Glutamatergic neuron (in vitro differentiated cells): ENCODE results near the gene UNC80. TPM values are rescaled to one million over a fixed set of nuclear protein-coding genes. Genes with fewer than 3 reads are reported as not detected.

ENCODE experiments used
- DNase-seq: peaks from one replicate; pipeline ENCODE4 v3.0.0; 2022
- H3K27ac Mint-ChIP-seq: one replicate; pipeline ENCODE4 v1.8.0; 2020; ENCODE audit warnings: mild to moderate bottlenecking, mixed read lengths, inconsistent platforms; ENCODE audit not compliant: unreplicated experiment
- H3K27me3 Mint-ChIP-seq: one replicate; pipeline ENCODE4 v1.8.0; 2020; ENCODE audit warnings: mild to moderate bottlenecking, moderate library complexity, mixed read lengths, inconsistent platforms; ENCODE audit not compliant: unreplicated experiment
- H3K36me3 Mint-ChIP-seq: one replicate; pipeline ENCODE4 v1.8.0; 2020; ENCODE audit warnings: mild to moderate bottlenecking, mixed read lengths, inconsistent platforms; ENCODE audit not compliant: unreplicated experiment
- H3K4me1 Mint-ChIP-seq: one replicate; pipeline ENCODE4 v1.8.0; 2020; ENCODE audit warnings: mild to moderate bottlenecking, low read depth, mixed read lengths, inconsistent platforms; ENCODE audit not compliant: unreplicated experiment
- H3K4me3 Mint-ChIP-seq: one replicate; pipeline ENCODE4 v1.8.0; 2020; ENCODE audit warnings: mild to moderate bottlenecking, mixed read lengths, inconsistent platforms; ENCODE audit not compliant: unreplicated experiment
- H3K9me3 Mint-ChIP-seq: one replicate; pipeline ENCODE4 v1.8.0; 2020; ENCODE audit warnings: mild to moderate bottlenecking, moderate library complexity, mixed read lengths, inconsistent platforms; ENCODE audit not compliant: unreplicated experiment
- CTCF ChIP-seq: fragments of 200-600 bp; sonication (generic); IDR thresholded peaks from one replicate; pipeline ENCODE4 v1.5.0; 2021; ENCODE audit not compliant: partially characterized antibody, unreplicated experiment
- total RNA-seq: library from RNA; stranded (reverse); fragmentation: NEBNext Ultra II Directional; extraction: Animal tissue kit (Norgen Biotek cat#: 25700); gene quantifications from one replicate; pipeline ENCODE4 v1.2.1, GENCODE V29; 2021; ENCODE audit not compliant: unreplicated experiment

Gene UNC80
- total RNA-seq, 1 donor from 2014 or later: 9.0 TPM

GRCh38 chr2:209878701-209879100 is 107.1 kb downstream of the UNC80 start:
- Mint-ChIP-seq H3K9me3 (no peaks in the 10 kb centered on the region), H3K27ac (no peak overlapping the region), H3K4me3 (no peak overlapping the region), H3K4me1 (peaks cover 7% of the 10 kb centered on the region), H3K36me3 (no peaks in the 10 kb centered on the region), H3K27me3 (no peaks in the 10 kb centered on the region)
- DNase-seq: no peak
- TF ChIP-seq CTCF: no peak

DNA sequence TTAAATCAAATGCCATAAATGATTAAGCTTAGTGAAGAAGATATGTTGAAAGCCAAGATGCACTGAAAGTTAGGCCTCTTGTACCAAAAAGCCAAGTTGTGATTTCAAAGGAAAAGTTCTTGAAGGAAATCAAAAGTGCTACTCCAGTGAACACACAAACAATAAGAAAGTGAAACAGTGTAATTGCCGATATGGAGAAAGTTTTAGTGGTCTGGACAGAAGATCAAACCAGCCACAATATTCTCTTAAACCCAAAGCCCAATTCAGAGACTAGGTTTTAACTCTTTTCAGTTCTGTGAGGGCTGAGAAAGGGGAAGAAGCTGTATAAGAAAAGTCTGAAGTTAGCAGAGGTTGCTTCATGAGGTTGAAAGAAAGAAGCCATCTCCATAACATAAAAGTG is 129.0 kb downstream of the UNC80 start:
- no peak overlapping the region for H3K27ac Mint-ChIP-seq

GRCh38 chr2:209901172-209901571 is 129.5 kb downstream of the UNC80 start:
- no peaks in the 10 kb centered on the region for H3K9me3 Mint-ChIP-seq
- no peak for DNase-seq

More for the DNA sequence above, 129.0 kb downstream of the UNC80 start:
- peaks cover 2% of the 10 kb centered on the region for H3K27me3 Mint-ChIP-seq
- H3K4me3 Mint-ChIP-seq: no peak overlapping the region
- no peak for DNase-seq
- H3K9me3 Mint-ChIP-seq: no peaks in the 10 kb centered on the region
- peaks cover 5% of the 10 kb centered on the region for H3K4me1 Mint-ChIP-seq
- no peak for TF ChIP-seq CTCF
- no peaks in the 10 kb centered on the region for H3K36me3 Mint-ChIP-seq

DNA sequence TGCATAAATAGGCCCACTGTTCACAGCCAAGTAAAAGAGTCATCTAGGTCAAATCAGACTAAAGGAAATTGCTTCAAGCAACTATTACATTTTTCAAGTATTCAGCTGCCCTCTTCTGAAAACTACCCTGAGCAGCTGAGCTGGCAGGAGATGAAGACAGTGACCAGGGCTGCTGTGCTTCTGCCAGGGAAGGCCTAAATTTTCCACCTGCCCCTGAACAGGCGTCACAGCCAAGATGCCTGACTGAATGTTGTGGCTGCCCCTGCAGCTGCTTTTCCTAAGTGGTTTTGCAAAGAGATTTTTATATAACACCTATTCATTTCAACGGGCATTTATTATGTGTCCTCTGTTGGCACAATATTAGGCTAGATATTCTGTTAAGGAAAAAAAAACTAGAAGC is 134.1 kb downstream of the UNC80 start:
- no peak for TF ChIP-seq CTCF
- Mint-ChIP-seq H3K27me3 (peaks cover 2% of the 10 kb centered on the region), H3K9me3 (peaks cover 2% of the 10 kb centered on the region), H3K4me3 (no peak overlapping the region), H3K27ac (no peak overlapping the region), H3K4me1 (no peaks in the 10 kb centered on the region), H3K36me3 (no peaks in the 10 kb centered on the region)
- no peak for DNase-seq

More at GRCh38 chr2:209901172-209901571, 129.5 kb downstream of the UNC80 start:
- H3K4me1 Mint-ChIP-seq: peaks cover 5% of the 10 kb centered on the region
- peaks cover 2% of the 10 kb centered on the region for H3K27me3 Mint-ChIP-seq
- no peak overlapping the region for H3K27ac Mint-ChIP-seq
- no peak overlapping the region for H3K4me3 Mint-ChIP-seq
- TF ChIP-seq CTCF: no peak
- no peaks in the 10 kb centered on the region for H3K36me3 Mint-ChIP-seq

DNA sequence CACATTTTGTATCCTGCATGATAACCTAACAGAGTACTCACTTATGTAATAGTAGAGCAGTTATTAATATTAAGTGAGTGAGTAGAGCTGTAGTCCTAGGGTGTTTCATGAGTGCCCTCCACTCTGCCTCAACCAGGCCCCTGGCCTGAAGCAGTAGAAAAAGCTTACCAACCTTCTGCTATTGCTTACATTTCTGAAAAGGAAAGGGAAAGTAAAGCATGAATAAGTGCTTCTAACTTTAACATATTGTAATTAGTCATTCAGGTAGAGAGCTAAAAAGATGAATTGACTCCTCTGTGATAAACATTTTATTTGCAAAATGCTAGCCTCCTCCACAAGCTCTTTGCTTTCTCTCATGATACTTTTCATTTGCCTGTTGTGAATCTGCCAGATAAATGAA is 136.1 kb downstream of the UNC80 start:
- TF ChIP-seq CTCF: no peak
- H3K4me1 Mint-ChIP-seq: no peaks in the 10 kb centered on the region
- H3K9me3 Mint-ChIP-seq: peaks cover 2% of the 10 kb centered on the region
- no peak overlapping the region for H3K27ac Mint-ChIP-seq
- DNase-seq: no peak
- no peaks in the 10 kb centered on the region for H3K36me3 Mint-ChIP-seq
- H3K4me3 Mint-ChIP-seq: no peak overlapping the region
- no peaks in the 10 kb centered on the region for H3K27me3 Mint-ChIP-seq
